Panc1 (cell line): ENCODE data around the gene UQCC3. TPM values are rescaled to one million over a fixed set of nuclear protein-coding genes. Genes with fewer than 3 reads are reported as not detected.

Source experiments
- ATAC-seq: fragments of 200-7000 bp; cut with Tn5 transposase; 2 replicates; pipeline ENCODE4 v1.9.1; 2020; ENCODE audit warnings: mild to moderate bottlenecking, moderate library complexity
- BruUV-seq: library from RNA; stranded (reverse); fragments of 400-500 nt; replicated peaks from 2 replicates; lab custom pipeline; 2021; lab: Mats Ljungman, UMichigan
- CTCF ChIA-PET: fragments of 300-600 bp; sonication (Branson Sonifier 250); formaldehyde crosslinking; loops from one replicate; lab custom pipeline; 2022; ENCODE audit warnings: antibody characterized with exemption; lab: Charles Lee
- POLR2A ChIA-PET: fragments of 300-600 bp; sonication (Branson Sonifier 250); formaldehyde crosslinking; loops from one replicate; lab custom pipeline; 2022; ENCODE audit warnings: antibody characterized with exemption; lab: Charles Lee
- DNase-seq: peaks from one replicate; pipeline ENCODE4 v3.0.0-alpha.2; 2010; ENCODE audit warnings: low read depth, low spot score
- H3K27ac ChIP-seq: 2 replicates; pipeline ENCODE4 v1.5.1; 2011; ENCODE audit warnings: mild to moderate bottlenecking, low read length, inconsistent platforms
- H3K27me3 ChIP-seq: fragments of 200-500 bp; sonication (Bioruptor generic); 2 replicates; pipeline ENCODE4 v1.6.0; 2014; ENCODE audit warnings: low read length, inconsistent platforms; ENCODE audit not compliant: control insufficient read depth, insufficient read depth
- H3K36me3 ChIP-seq: fragments of 200-500 bp; sonication (Bioruptor generic); 2 replicates; pipeline ENCODE4 v1.5.1; 2014; ENCODE audit warnings: inconsistent platforms, mild to moderate bottlenecking, low read length, moderate library complexity; ENCODE audit not compliant: control insufficient read depth, insufficient read depth
- H3K4me1 ChIP-seq: 2 replicates; pipeline ENCODE4 v1.5.1; 2011; ENCODE audit warnings: inconsistent platforms, mild to moderate bottlenecking, low read length, moderate library complexity; ENCODE audit not compliant: control insufficient read depth, insufficient read depth
- H3K4me3 ChIP-seq, 2 experiments: 2 replicates each; pipeline ENCODE4 v1.5.1; 2011 to 2012; ENCODE audit warnings: low read depth in 2 of 2, low read length in 2 of 2, mild to moderate bottlenecking in 2 of 2, inconsistent platforms in 1 of 2, moderate library complexity in 1 of 2
- H3K9me3 ChIP-seq: fragments of 200-500 bp; sonication (Bioruptor generic); 2 replicates; pipeline ENCODE4 v1.5.1; 2014; ENCODE audit warnings: low read depth, mild to moderate bottlenecking, inconsistent platforms, low read length, moderate library complexity; ENCODE audit not compliant: control insufficient read depth, insufficient read depth
- CTCF ChIP-seq: fragments of 450-650 bp; IDR thresholded peaks from 2 replicates; pipeline ENCODE4 v1.5.1; 2017; ENCODE audit warnings: mild to moderate bottlenecking
- POLR2AphosphoS5 ChIP-seq: IDR thresholded peaks from 2 replicates; pipeline ENCODE4 v1.6.1; 2012; ENCODE audit warnings: mild to moderate bottlenecking, low read depth, low read length, moderate library complexity
- REST ChIP-seq, 2 experiments: IDR thresholded peaks; 2 replicates each; pipeline ENCODE4 v1.6.1; 2011 to 2012; ENCODE audit warnings: low read depth in 2 of 2, control low read depth in 1 of 2, low read length in 1 of 2, mild to moderate bottlenecking in 1 of 2, moderate library complexity in 1 of 2; ENCODE audit not compliant: insufficient read depth in 1 of 2
- SIN3A ChIP-seq: IDR thresholded peaks from 2 replicates; pipeline ENCODE4 v1.6.1; 2012; ENCODE audit warnings: low read depth, mild to moderate bottlenecking, low read length, moderate library complexity, borderline replicate concordance; ENCODE audit not compliant: insufficient read depth
- TCF7L2 ChIP-seq: IDR thresholded peaks from 2 replicates; pipeline ENCODE4 v1.6.1; 2011; ENCODE audit warnings: mild to moderate bottlenecking, low read depth, low read length, inconsistent platforms
- in situ Hi-C: cut with HindIII; loops from 2 replicates; pipeline ENCODE4 v1.10.0; 2016; ENCODE audit warnings: low sequenced_read_pairs, low pct_unique_long_range_greater_than_20kb
- intact Hi-C: fragments of 100-400 bp; cut with micrococcal nuclease; formaldehyde crosslinking; loops from one replicate; pipeline ENCODE4 v1.10.0; 2022; ENCODE audit not compliant: unreplicated experiment
- total RNA-seq: library from RNA; stranded (reverse); gene quantifications from one replicate; pipeline ENCODE4 v1.2.1, GENCODE V29; 2021; ENCODE audit not compliant: unreplicated experiment

Gene UQCC3
- total RNA-seq, 1 experiment from 2014 or later: 7.4 TPM

GRCh38 chr11:62644220-62644619 lies 27.3 kb upstream of the UQCC3 start:
- no peaks in the 10 kb centered on the region for H3K36me3 ChIP-seq
- no peak overlapping the region for H3K27ac ChIP-seq
- no peak overlapping the region for H3K4me3 ChIP-seq
- DNase-seq (no peak), ATAC-seq (no peak)
- H3K27me3 ChIP-seq: no peaks in the 10 kb centered on the region
- BruUV-seq: no TSS peak
- POLR2A ChIA-PET: no interaction called here
- no peak for TF ChIP-seq CTCF
- TF ChIP-seq REST (IDR thresholded peaks at IDR 0.05; ENCODE audit: insufficient read depth in 1 of 2, low read depth in 2 of 2, low read length in 1 of 2): no peak
- TF ChIP-seq SIN3A: no peak
- TF ChIP-seq POLR2AphosphoS5: no peak
- TF ChIP-seq TCF7L2: no peak
- in situ Hi-C loops (no loop called here), intact Hi-C loops (no loop called here)
- H3K4me1 ChIP-seq: peaks cover 21% of the 10 kb centered on the region
- no peaks in the 10 kb centered on the region for H3K9me3 ChIP-seq
- CTCF ChIA-PET: no interaction called here

GRCh38 chr11:62645671-62645945 lies 25.9 kb upstream of the UQCC3 start:
- TSS peak; percentile 72 for BruUV-seq
- H3K36me3 ChIP-seq: no peaks in the 10 kb centered on the region
- intact Hi-C loops: no loop called here
- in situ Hi-C loops: no loop called here
- POLR2A ChIA-PET: interaction anchor here (0.5 to 0.6 kb wide), 2 partner anchors 23 to 39 kb away, joined by 4 to 13 read pairs; no protein-coding TSS in a partner anchor
- no peaks in the 10 kb centered on the region for H3K27me3 ChIP-seq
- CTCF ChIA-PET: no interaction called here
- H3K27ac ChIP-seq: peak overlapping the region; percentile 80
- ATAC-seq (no peak), DNase-seq (no peak)
- no peaks in the 10 kb centered on the region for H3K9me3 ChIP-seq
- H3K4me1 ChIP-seq: peaks cover 21% of the 10 kb centered on the region
- H3K4me3 ChIP-seq: peak overlapping the region; percentile 69 to 92
- TF ChIP-seq POLR2AphosphoS5 (no peak), TCF7L2 (no peak), CTCF (no peak)
